HepG2 (cell line): Measurements from ENCODE around the gene MTIF2. TPM values are rescaled to one million over a fixed set of nuclear protein-coding genes. Genes with fewer than 3 reads are reported as not detected.
A peak's percentile ranks its signal among the peaks of the same experiment; 100 is the strongest.

Experiments used
- CC2D1A ChIP-seq: sonication (generic); formaldehyde crosslinking; IDR thresholded peaks from 2 replicates; pipeline ENCODE4 v1.8.1; 2023; ENCODE audit warnings: mild to moderate bottlenecking, missing genetic modification reagents
- CEBPB ChIP-seq: IDR thresholded peaks from 2 replicates; pipeline ENCODE4 v1.6.1; 2011; ENCODE audit warnings: low read depth, low read length, improper control_type of control experiment, borderline replicate concordance
- CREM ChIP-seq, 2 experiments: sonication (generic) in 1 of 2; formaldehyde crosslinking in 1 of 2; IDR thresholded peaks; 2 replicates each; pipeline versions ENCODE4 v1.4.0 to v1.6.1; 2016 to 2020; ENCODE audit warnings: antibody characterized with exemption in 1 of 2, mild to moderate bottlenecking in 1 of 2, missing genetic modification reagents in 1 of 2
- FOXK1 ChIP-seq: sonication (generic); formaldehyde crosslinking; IDR thresholded peaks from 2 replicates; pipeline ENCODE4 v1.4.0; 2020; ENCODE audit warnings: low read depth, missing genetic modification reagents, borderline replicate concordance
- IKZF1 ChIP-seq: fragments of 450-650 bp; IDR thresholded peaks from 2 replicates; pipeline ENCODE4 v1.7.1; 2016
- NKX3-1 ChIP-seq: sonication (generic); formaldehyde crosslinking; IDR thresholded peaks from 2 replicates; pipeline ENCODE4 v1.5.0; 2020; ENCODE audit warnings: missing genetic modification reagents
- SMARCE1 ChIP-seq: fragments of 450-650 bp; IDR thresholded peaks from 2 replicates; pipeline ENCODE4 v1.6.1; 2017; ENCODE audit warnings: borderline replicate concordance
- STAT5B ChIP-seq: sonication (generic); formaldehyde crosslinking; IDR thresholded peaks from 2 replicates; pipeline ENCODE4 v1.4.0; 2020; ENCODE audit warnings: missing genetic modification reagents
- ZBTB3 ChIP-seq: sonication (generic); formaldehyde crosslinking; IDR thresholded peaks from 2 replicates; pipeline ENCODE4 v1.4.0; 2020; ENCODE audit warnings: low read depth, mild to moderate bottlenecking, moderate library complexity, missing genetic modification reagents, borderline replicate concordance
- ZNF567 ChIP-seq: sonication (generic); formaldehyde crosslinking; IDR thresholded peaks from 2 replicates; pipeline ENCODE4 v1.8.1; 2023; ENCODE audit warnings: mild to moderate bottlenecking, missing genetic modification reagents, borderline replicate concordance
- ZNF589 ChIP-seq: sonication (generic); formaldehyde crosslinking; conservative IDR thresholded peaks from 2 replicates; pipeline ENCODE4 v1.8.0; 2022; ENCODE audit warnings: mild to moderate bottlenecking, moderate library complexity, missing genetic modification reagents
- ZNF768 ChIP-seq: sonication (generic); formaldehyde crosslinking; IDR thresholded peaks from 2 replicates; pipeline ENCODE4 v1.4.0; 2020; ENCODE audit warnings: missing genetic modification reagents
- ZNF879 ChIP-seq: sonication (generic); formaldehyde crosslinking; IDR thresholded peaks from 2 replicates; pipeline ENCODE4 v1.8.1; 2023; ENCODE audit warnings: missing genetic modification reagents
- polyA plus RNA-seq, 8 experiments: library from polyadenylated mRNA; depleted of rRNA in 3 of 8; stranded (reverse) in 7 of 8; unstranded in 1 of 8; fragments of >200 nt; fragmentation: Illumina TruSeq in 4 of 8; extraction: Trizol in 4 of 8; gene quantifications; 2 replicates each; pipeline versions ENCODE4 v1.2.1 to v1.2.3, GENCODE V29; 2011 to 2016; ENCODE audit warnings: low read depth in 4 of 8, missing spikeins in 1 of 8, mixed read lengths in 1 of 8; ENCODE audit not compliant: insufficient read depth in 1 of 8
- total RNA-seq, 5 experiments: library from RNA; depleted of rRNA; stranded (reverse); fragments of >200 nt; fragmentation: Illumina TruSeq; extraction: Trizol; gene quantifications; 2 replicates each; pipeline ENCODE4 v1.2.3, GENCODE V29; 2016; ENCODE audit warnings: low read depth in 1 of 5
- TF ChIP-seq, protein P1 (sequence below): sonication (generic); formaldehyde crosslinking; IDR thresholded peaks from 2 replicates; pipeline ENCODE4 v1.5.1; 2020; ENCODE audit warnings: mild to moderate bottlenecking, missing genetic modification reagents, moderate library complexity
- TF ChIP-seq, protein P2 (sequence below): sonication (generic); formaldehyde crosslinking; IDR thresholded peaks from 2 replicates; pipeline ENCODE4 v1.9.0; 2021; ENCODE audit warnings: missing genetic modification reagents, mild to moderate bottlenecking, borderline replicate concordance
- TF ChIP-seq, protein P3 (sequence below): sonication (generic); formaldehyde crosslinking; conservative IDR thresholded peaks from 2 replicates; pipeline ENCODE4 v1.4.0; 2020; ENCODE audit warnings: missing genetic modification reagents
- TF ChIP-seq, protein P4 (sequence below): sonication (generic); formaldehyde crosslinking; conservative IDR thresholded peaks from 2 replicates; pipeline ENCODE4 v1.4.0; 2020; ENCODE audit warnings: missing genetic modification reagents
- TF ChIP-seq, protein P5 (sequence below): IDR thresholded peaks from 2 replicates; pipeline ENCODE4 v1.6.1; 2016; ENCODE audit warnings: mild to moderate bottlenecking, missing biosample characterization, missing genetic modification reagents

The MTIF2 gene
- total and polyA plus RNA-seq, 2 of the 13 experiments (the other 11 are each of a cell fraction or from before 2014, with no cell fraction given): 32.1 to 92.1 TPM

DNA sequence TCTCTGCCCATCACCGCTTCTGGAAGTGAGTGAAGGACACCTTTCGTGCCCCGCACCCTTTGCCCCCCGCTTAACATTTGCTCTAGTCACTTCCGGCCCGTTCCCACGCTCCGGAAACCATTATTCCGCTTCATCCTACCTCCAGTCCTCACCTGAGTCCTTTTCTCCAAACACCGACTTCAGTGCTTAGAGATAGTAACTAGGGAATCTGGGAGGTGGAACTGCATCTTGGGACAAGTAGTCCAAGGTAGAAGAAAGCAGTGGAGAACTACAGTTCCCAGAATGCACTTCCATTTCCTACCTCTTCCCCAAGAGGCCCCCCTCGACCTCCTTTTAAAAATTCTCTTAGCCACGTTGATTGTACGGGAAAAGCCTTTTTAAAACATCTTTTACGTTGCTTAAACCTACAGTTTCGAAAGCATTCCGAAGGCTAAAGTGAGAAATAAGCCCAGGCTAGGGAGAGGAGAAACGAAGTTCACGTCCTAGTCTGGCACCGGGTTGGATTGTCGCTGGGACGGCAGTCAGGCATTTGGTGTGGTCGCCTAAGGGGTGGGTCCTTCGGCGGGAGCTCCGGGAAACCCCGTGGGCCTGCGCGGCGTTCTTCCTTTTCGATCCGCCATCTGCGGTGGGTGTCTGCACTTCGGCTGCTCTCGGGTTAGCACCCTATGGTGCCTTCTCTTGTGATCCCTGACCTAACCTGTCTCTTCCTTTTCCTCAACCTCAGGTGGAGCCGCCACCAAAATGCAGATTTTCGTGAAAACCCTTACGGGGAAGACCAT lies 36.8 kb downstream of the MTIF2 start, which contains the start of the genes CLHC1 and RPS27A (continued):
- TF ChIP-seq, protein P1, sequence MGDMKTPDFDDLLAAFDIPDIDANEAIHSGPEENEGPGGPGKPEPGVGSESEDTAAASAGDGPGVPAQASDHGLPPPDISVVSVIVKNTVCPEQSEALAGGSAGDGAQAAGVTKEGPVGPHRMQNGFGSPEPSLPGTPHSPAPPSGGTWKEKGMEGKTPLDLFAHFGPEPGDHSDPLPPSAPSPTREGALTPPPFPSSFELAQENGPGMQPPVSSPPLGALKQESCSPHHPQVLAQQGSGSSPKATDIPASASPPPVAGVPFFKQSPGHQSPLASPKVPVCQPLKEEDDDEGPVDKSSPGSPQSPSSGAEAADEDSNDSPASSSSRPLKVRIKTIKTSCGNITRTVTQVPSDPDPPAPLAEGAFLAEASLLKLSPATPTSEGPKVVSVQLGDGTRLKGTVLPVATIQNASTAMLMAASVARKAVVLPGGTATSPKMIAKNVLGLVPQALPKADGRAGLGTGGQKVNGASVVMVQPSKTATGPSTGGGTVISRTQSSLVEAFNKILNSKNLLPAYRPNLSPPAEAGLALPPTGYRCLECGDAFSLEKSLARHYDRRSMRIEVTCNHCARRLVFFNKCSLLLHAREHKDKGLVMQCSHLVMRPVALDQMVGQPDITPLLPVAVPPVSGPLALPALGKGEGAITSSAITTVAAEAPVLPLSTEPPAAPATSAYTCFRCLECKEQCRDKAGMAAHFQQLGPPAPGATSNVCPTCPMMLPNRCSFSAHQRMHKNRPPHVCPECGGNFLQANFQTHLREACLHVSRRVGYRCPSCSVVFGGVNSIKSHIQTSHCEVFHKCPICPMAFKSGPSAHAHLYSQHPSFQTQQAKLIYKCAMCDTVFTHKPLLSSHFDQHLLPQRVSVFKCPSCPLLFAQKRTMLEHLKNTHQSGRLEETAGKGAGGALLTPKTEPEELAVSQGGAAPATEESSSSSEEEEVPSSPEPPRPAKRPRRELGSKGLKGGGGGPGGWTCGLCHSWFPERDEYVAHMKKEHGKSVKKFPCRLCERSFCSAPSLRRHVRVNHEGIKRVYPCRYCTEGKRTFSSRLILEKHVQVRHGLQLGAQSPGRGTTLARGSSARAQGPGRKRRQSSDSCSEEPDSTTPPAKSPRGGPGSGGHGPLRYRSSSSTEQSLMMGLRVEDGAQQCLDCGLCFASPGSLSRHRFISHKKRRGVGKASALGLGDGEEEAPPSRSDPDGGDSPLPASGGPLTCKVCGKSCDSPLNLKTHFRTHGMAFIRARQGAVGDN (CRISPR knock-in tag): peak; percentile 92
- TF ChIP-seq STAT5B (CRISPR knock-in tag): 0 out of 2 replicates have a peak, but pooled peaks have one; percentile 66
- 0 out of 2 replicates have a peak, but pooled peaks have one; percentile 58 for TF ChIP-seq ZBTB3 (CRISPR knock-in tag)
- TF ChIP-seq ZNF768 (CRISPR knock-in tag): 0 out of 2 replicates have a peak, but pooled peaks have one; percentile 8
- TF ChIP-seq, protein P2, sequence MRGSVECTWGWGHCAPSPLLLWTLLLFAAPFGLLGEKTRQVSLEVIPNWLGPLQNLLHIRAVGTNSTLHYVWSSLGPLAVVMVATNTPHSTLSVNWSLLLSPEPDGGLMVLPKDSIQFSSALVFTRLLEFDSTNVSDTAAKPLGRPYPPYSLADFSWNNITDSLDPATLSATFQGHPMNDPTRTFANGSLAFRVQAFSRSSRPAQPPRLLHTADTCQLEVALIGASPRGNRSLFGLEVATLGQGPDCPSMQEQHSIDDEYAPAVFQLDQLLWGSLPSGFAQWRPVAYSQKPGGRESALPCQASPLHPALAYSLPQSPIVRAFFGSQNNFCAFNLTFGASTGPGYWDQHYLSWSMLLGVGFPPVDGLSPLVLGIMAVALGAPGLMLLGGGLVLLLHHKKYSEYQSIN (CRISPR knock-in tag): no peak; the same call in 1 of the 2 replicates
- peak; percentile 98 for TF ChIP-seq CREM (IDR thresholded peaks at IDR 0.05)
- TF ChIP-seq CREM (CRISPR knock-in tag; IDR thresholded peaks at IDR 0.05): no peak
- TF ChIP-seq ZNF589: peak; percentile 60
- TF ChIP-seq, protein P3, sequence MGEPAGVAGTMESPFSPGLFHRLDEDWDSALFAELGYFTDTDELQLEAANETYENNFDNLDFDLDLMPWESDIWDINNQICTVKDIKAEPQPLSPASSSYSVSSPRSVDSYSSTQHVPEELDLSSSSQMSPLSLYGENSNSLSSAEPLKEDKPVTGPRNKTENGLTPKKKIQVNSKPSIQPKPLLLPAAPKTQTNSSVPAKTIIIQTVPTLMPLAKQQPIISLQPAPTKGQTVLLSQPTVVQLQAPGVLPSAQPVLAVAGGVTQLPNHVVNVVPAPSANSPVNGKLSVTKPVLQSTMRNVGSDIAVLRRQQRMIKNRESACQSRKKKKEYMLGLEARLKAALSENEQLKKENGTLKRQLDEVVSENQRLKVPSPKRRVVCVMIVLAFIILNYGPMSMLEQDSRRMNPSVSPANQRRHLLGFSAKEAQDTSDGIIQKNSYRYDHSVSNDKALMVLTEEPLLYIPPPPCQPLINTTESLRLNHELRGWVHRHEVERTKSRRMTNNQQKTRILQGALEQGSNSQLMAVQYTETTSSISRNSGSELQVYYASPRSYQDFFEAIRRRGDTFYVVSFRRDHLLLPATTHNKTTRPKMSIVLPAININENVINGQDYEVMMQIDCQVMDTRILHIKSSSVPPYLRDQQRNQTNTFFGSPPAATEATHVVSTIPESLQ (CRISPR knock-in tag): no peak; the same call in 1 of the 2 replicates
- TF ChIP-seq, protein P4, sequence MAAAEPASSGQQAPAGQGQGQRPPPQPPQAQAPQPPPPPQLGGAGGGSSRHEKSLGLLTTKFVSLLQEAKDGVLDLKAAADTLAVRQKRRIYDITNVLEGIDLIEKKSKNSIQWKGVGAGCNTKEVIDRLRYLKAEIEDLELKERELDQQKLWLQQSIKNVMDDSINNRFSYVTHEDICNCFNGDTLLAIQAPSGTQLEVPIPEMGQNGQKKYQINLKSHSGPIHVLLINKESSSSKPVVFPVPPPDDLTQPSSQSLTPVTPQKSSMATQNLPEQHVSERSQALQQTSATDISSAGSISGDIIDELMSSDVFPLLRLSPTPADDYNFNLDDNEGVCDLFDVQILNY (CRISPR knock-in tag): peak; percentile 62; the same call in 1 of the 2 replicates
- TF ChIP-seq ZNF567 (CRISPR knock-in tag): peak; percentile 94; the same call in 1 of the 2 replicates
- TF ChIP-seq CEBPB: no peak
- TF ChIP-seq ZNF879 (CRISPR knock-in tag): no peak; the same call in 1 of the 2 replicates
- no peak for TF ChIP-seq IKZF1
- no peak for TF ChIP-seq CC2D1A (CRISPR knock-in tag)
- peak; percentile 21; the same call in 1 of the 2 replicates for TF ChIP-seq FOXK1 (CRISPR knock-in tag)
- TF ChIP-seq, protein P5, sequence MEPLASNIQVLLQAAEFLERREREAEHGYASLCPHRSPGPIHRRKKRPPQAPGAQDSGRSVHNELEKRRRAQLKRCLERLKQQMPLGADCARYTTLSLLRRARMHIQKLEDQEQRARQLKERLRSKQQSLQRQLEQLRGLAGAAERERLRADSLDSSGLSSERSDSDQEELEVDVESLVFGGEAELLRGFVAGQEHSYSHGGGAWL (CRISPR knock-in tag): peak; percentile 84; the same call in 1 of the 2 replicates
- no peak for TF ChIP-seq NKX3-1 (CRISPR knock-in tag)
- TF ChIP-seq SMARCE1: no peak
